Panc1 (cell line): Measurements from ENCODE around the gene PPP1R3D. TPM values are rescaled to one million over a fixed set of nuclear protein-coding genes. Genes with fewer than 3 reads are reported as not detected.
A peak's percentile ranks its signal among the peaks of the same experiment; 100 is the strongest.

Experiments
- ATAC-seq: fragments of 200-7000 bp; cut with Tn5 transposase; 2 replicates; pipeline ENCODE4 v1.9.1; 2020; ENCODE audit warnings: mild to moderate bottlenecking, moderate library complexity
- BruUV-seq: library from RNA; stranded (reverse); fragments of 400-500 nt; replicated peaks from 2 replicates; lab custom pipeline; 2021; lab: Mats Ljungman, UMichigan
- CTCF ChIA-PET: fragments of 300-600 bp; sonication (Branson Sonifier 250); formaldehyde crosslinking; loops from one replicate; lab custom pipeline; 2022; ENCODE audit warnings: antibody characterized with exemption; lab: Charles Lee
- POLR2A ChIA-PET: fragments of 300-600 bp; sonication (Branson Sonifier 250); formaldehyde crosslinking; loops from one replicate; lab custom pipeline; 2022; ENCODE audit warnings: antibody characterized with exemption; lab: Charles Lee
- DNase-seq: peaks from one replicate; pipeline ENCODE4 v3.0.0-alpha.2; 2010; ENCODE audit warnings: low read depth, low spot score
- H3K27ac ChIP-seq: 2 replicates; pipeline ENCODE4 v1.5.1; 2011; ENCODE audit warnings: mild to moderate bottlenecking, low read length, inconsistent platforms
- H3K27me3 ChIP-seq: fragments of 200-500 bp; sonication (Bioruptor generic); 2 replicates; pipeline ENCODE4 v1.6.0; 2014; ENCODE audit warnings: low read length, inconsistent platforms; ENCODE audit not compliant: control insufficient read depth, insufficient read depth
- H3K36me3 ChIP-seq: fragments of 200-500 bp; sonication (Bioruptor generic); 2 replicates; pipeline ENCODE4 v1.5.1; 2014; ENCODE audit warnings: inconsistent platforms, mild to moderate bottlenecking, low read length, moderate library complexity; ENCODE audit not compliant: control insufficient read depth, insufficient read depth
- H3K4me1 ChIP-seq: 2 replicates; pipeline ENCODE4 v1.5.1; 2011; ENCODE audit warnings: inconsistent platforms, mild to moderate bottlenecking, low read length, moderate library complexity; ENCODE audit not compliant: control insufficient read depth, insufficient read depth
- H3K4me3 ChIP-seq, 2 experiments: 2 replicates each; pipeline ENCODE4 v1.5.1; 2011 to 2012; ENCODE audit warnings: low read depth in 2 of 2, low read length in 2 of 2, mild to moderate bottlenecking in 2 of 2, inconsistent platforms in 1 of 2, moderate library complexity in 1 of 2
- H3K9me3 ChIP-seq: fragments of 200-500 bp; sonication (Bioruptor generic); 2 replicates; pipeline ENCODE4 v1.5.1; 2014; ENCODE audit warnings: low read depth, mild to moderate bottlenecking, inconsistent platforms, low read length, moderate library complexity; ENCODE audit not compliant: control insufficient read depth, insufficient read depth
- CTCF ChIP-seq: fragments of 450-650 bp; IDR thresholded peaks from 2 replicates; pipeline ENCODE4 v1.5.1; 2017; ENCODE audit warnings: mild to moderate bottlenecking
- POLR2AphosphoS5 ChIP-seq: IDR thresholded peaks from 2 replicates; pipeline ENCODE4 v1.6.1; 2012; ENCODE audit warnings: mild to moderate bottlenecking, low read depth, low read length, moderate library complexity
- REST ChIP-seq, 2 experiments: IDR thresholded peaks; 2 replicates each; pipeline ENCODE4 v1.6.1; 2011 to 2012; ENCODE audit warnings: low read depth in 2 of 2, control low read depth in 1 of 2, low read length in 1 of 2, mild to moderate bottlenecking in 1 of 2, moderate library complexity in 1 of 2; ENCODE audit not compliant: insufficient read depth in 1 of 2
- SIN3A ChIP-seq: IDR thresholded peaks from 2 replicates; pipeline ENCODE4 v1.6.1; 2012; ENCODE audit warnings: low read depth, mild to moderate bottlenecking, low read length, moderate library complexity, borderline replicate concordance; ENCODE audit not compliant: insufficient read depth
- TCF7L2 ChIP-seq: IDR thresholded peaks from 2 replicates; pipeline ENCODE4 v1.6.1; 2011; ENCODE audit warnings: mild to moderate bottlenecking, low read depth, low read length, inconsistent platforms
- in situ Hi-C: cut with HindIII; loops from 2 replicates; pipeline ENCODE4 v1.10.0; 2016; ENCODE audit warnings: low sequenced_read_pairs, low pct_unique_long_range_greater_than_20kb
- intact Hi-C: fragments of 100-400 bp; cut with micrococcal nuclease; formaldehyde crosslinking; loops from one replicate; pipeline ENCODE4 v1.10.0; 2022; ENCODE audit not compliant: unreplicated experiment
- total RNA-seq: library from RNA; stranded (reverse); gene quantifications from one replicate; pipeline ENCODE4 v1.2.1, GENCODE V29; 2021; ENCODE audit not compliant: unreplicated experiment

The PPP1R3D gene
- total RNA-seq, 1 experiment from 2014 or later, result 7.9 TPM

- no peaks in the 10 kb centered on the region for H3K27me3 ChIP-seq
- intact Hi-C loops (no loop called here), in situ Hi-C loops (no loop called here)
- H3K9me3 ChIP-seq, result no peaks in the 10 kb centered on the region
- ATAC-seq (no peak), DNase-seq (no peak)
- BruUV-seq, result no TSS peak
- no peak overlapping the region for H3K27ac ChIP-seq
- no peaks in the 10 kb centered on the region for H3K4me1 ChIP-seq
- no peak overlapping the region for H3K4me3 ChIP-seq
- CTCF ChIA-PET, result interaction anchor here (0.6 kb wide), 1 partner anchor 136 kb away, joined by 3 read pairs; no protein-coding TSS in a partner anchor
- TF ChIP-seq TCF7L2 (no peak), REST (IDR thresholded peaks at IDR 0.05; ENCODE audit: insufficient read depth in 1 of 2, low read depth in 2 of 2, low read length in 1 of 2) (no peak), CTCF (no peak), POLR2AphosphoS5 (no peak), SIN3A (no peak)
- POLR2A ChIA-PET, result no interaction called here
- H3K36me3 ChIP-seq, result no peaks in the 10 kb centered on the region
Measured at GRCh38 chr20:59987135-59987534, 47.0 kb upstream of the PPP1R3D start.

- H3K27ac ChIP-seq, result no peak overlapping the region
- in situ Hi-C loops, result no loop called here
- DNase-seq (no peak), ATAC-seq (no peak)
- ChIA-PET POLR2A (no interaction called here), CTCF (no interaction called here)
- no peaks in the 10 kb centered on the region for H3K36me3 ChIP-seq
- TF ChIP-seq CTCF (peak; percentile 64), TCF7L2 (no peak), REST (IDR thresholded peaks at IDR 0.05; ENCODE audit: insufficient read depth in 1 of 2, low read depth in 2 of 2, low read length in 1 of 2) (no peak)
- H3K27me3 ChIP-seq, result no peaks in the 10 kb centered on the region
- no peaks in the 10 kb centered on the region for H3K4me1 ChIP-seq
- BruUV-seq, result no TSS peak
- H3K9me3 ChIP-seq, result no peaks in the 10 kb centered on the region
- H3K4me3 ChIP-seq, result no peak overlapping the region
- intact Hi-C loops, result no loop called here
Measured at GRCh38 chr20:59985864-59986263, 45.8 kb upstream of the PPP1R3D start.
